HT-29 (cell line): Measurements from ENCODE around the gene ZEB2. TPM values are rescaled to one million over a fixed set of nuclear protein-coding genes. Genes with fewer than 3 reads are reported as not detected.
A peak's percentile ranks its signal among the peaks of the same experiment; 100 is the strongest.

ENCODE experiments used
- DNase-seq: peaks from one replicate; pipeline ENCODE4 v3.0.0-alpha.2; 2015; ENCODE audit warnings: low spot score
- small RNA-seq: library from RNA; depleted of rRNA; stranded (forward); fragments of <200 nt; gene quantifications from one replicate; pipeline ENCODE3, GENCODE V24; 2014
- total RNA-seq: library from RNA; depleted of rRNA; stranded (reverse); fragments of >200 nt; shearing (Covaris generic); gene quantifications from 2 replicates; pipeline ENCODE4 v1.2.3, GENCODE V29; 2014

The ZEB2 gene
- total RNA-seq, 1 experiment from 2014 or later, result not detected

- DNase-seq, result peak; percentile 83
These were observed 162.1 kb downstream of the ZEB2 start for GRCh38 chr2:144357623-144358373.

GRCh38 chr2:144356402-144356801 lies 163.5 kb downstream of the ZEB2 start:
- DNase-seq, result no peak

- no peak for DNase-seq
These were observed 165.0 kb downstream of the ZEB2 start for GRCh38 chr2:144354953-144355352.

- DNase-seq, result no peak
These were observed 168.2 kb downstream of the ZEB2 start for GRCh38 chr2:144351687-144352086.

- DNase-seq, result no peak
These were observed 169.6 kb downstream of the ZEB2 start for GRCh38 chr2:144350151-144350802.

- DNase-seq, result no peak
These were observed 170.2 kb downstream of the ZEB2 start for GRCh38 chr2:144349674-144350073.

- no peak for DNase-seq
These were observed 171.1 kb downstream of the ZEB2 start for GRCh38 chr2:144348846-144349245.

GRCh38 chr2:144346229-144346628 lies 173.7 kb downstream of the ZEB2 start:
- no peak for DNase-seq

GRCh38 chr2:144343145-144343544 lies 176.8 kb downstream of the ZEB2 start:
- DNase-seq, result peak; percentile 58

GRCh38 chr2:144341538-144341937 lies 178.4 kb downstream of the ZEB2 start:
- DNase-seq, result no peak

GRCh38 chr2:144339048-144339447 lies 180.9 kb downstream of the ZEB2 start:
- no peak for DNase-seq

GRCh38 chr2:144334551-144334950 lies 185.4 kb downstream of the ZEB2 start:
- DNase-seq, result no peak

Small RNAs within 50 kb of the gene (small RNA-seq; reads per million reads assigned to genes)
- gene RF01987, result not detected
